Gastroesophageal sphincter (tissue), 4 donors: Measurements from ENCODE around the gene THSD7A. TPM values are rescaled to one million over a fixed set of nuclear protein-coding genes. Genes with fewer than 3 reads are reported as not detected.
A peak's percentile ranks its signal among the peaks of the same experiment; 100 is the strongest.

ENCODE experiments used
- ATAC-seq: fragments of 150-250 bp; one replicate; pipeline ENCODE4 v1.9.1; 2016; ENCODE audit warnings: mild to moderate bottlenecking, moderate library complexity
- H3K27ac ChIP-seq, 4 donors: fragments of 200-600 bp; sonication (generic) in 3 of 4; 1 replicate in 3 of 4; 2 replicates in 1 of 4; pipeline ENCODE4 v1.5.1; 2016 to 2019
- H3K27me3 ChIP-seq: fragments of 200-600 bp; sonication (generic); one replicate; pipeline ENCODE4 v1.5.1; 2019
- H3K36me3 ChIP-seq, 2 donors: fragments of 200-600 bp; sonication (generic); one replicate each; pipeline ENCODE4 v1.5.1; 2019; ENCODE audit warnings: control low read depth in 1 of 2
- H3K4me1 ChIP-seq, 3 donors: fragments of 200-600 bp; sonication (generic); 1 replicate in 2 of 3; 2 replicates in 1 of 3; pipeline ENCODE4 v1.5.1; 2016 to 2019; ENCODE audit warnings: control low read depth in 2 of 3
- H3K4me3 ChIP-seq, 2 donors: fragments of 200-600 bp; sonication (generic); one replicate each; pipeline ENCODE4 v1.5.1; 2019; ENCODE audit warnings: mild to moderate bottlenecking in 1 of 2, moderate library complexity in 1 of 2
- H3K9me3 ChIP-seq, 3 donors: fragments of 200-600 bp; sonication (generic); one replicate each; pipeline ENCODE4 v1.5.1; 2017 to 2019; ENCODE audit warnings: control low read depth in 2 of 3
- EP300 ChIP-seq: sonication (generic); formaldehyde crosslinking; IDR thresholded peaks from one replicate; pipeline ENCODE4 v1.6.1; 2017; ENCODE audit warnings: antibody characterized with exemption, mild to moderate bottlenecking
- POLR2A ChIP-seq, 2 donors: fragments of 450-650 bp; IDR thresholded peaks; one replicate each; pipeline ENCODE4 v1.6.1; 2017; ENCODE audit warnings: antibody characterized with exemption in 2 of 2, mild to moderate bottlenecking in 2 of 2, moderate library complexity in 1 of 2
- POLR2AphosphoS5 ChIP-seq: sonication (generic); formaldehyde crosslinking; IDR thresholded peaks from one replicate; pipeline ENCODE4 v1.6.1; 2017; ENCODE audit warnings: antibody characterized with exemption
- WGBS, 2 donors: methylation state at CpG; one replicate each; pipeline ENCODE4 v1.1.5; 2018; ENCODE audit warnings: low coverage in 1 of 2; 5-methylcytosine and 5-hydroxymethylcytosine counted together
- total RNA-seq, 4 donors: library from RNA; depleted of rRNA; stranded (reverse); fragments of >200 nt; gene quantifications; one replicate each; pipeline ENCODE4 v1.1.0, GENCODE V29; 2016
- TF ChIP-seq, protein P1 (sequence below), 4 experiments: fragments of 200-600 bp in 2 of 4; fragments of 450-650 bp in 2 of 4; sonication (generic) in 1 of 4; IDR thresholded peaks; one replicate each; pipeline ENCODE4 v1.5.1; 2017 to 2019; ENCODE audit warnings: antibody characterized with exemption in 4 of 4, mild to moderate bottlenecking in 2 of 4, moderate library complexity in 2 of 4

The THSD7A gene
- total RNA-seq, 4 donors from 2014 or later = 2.9 to 6.2 (median 3.9) TPM

DNA sequence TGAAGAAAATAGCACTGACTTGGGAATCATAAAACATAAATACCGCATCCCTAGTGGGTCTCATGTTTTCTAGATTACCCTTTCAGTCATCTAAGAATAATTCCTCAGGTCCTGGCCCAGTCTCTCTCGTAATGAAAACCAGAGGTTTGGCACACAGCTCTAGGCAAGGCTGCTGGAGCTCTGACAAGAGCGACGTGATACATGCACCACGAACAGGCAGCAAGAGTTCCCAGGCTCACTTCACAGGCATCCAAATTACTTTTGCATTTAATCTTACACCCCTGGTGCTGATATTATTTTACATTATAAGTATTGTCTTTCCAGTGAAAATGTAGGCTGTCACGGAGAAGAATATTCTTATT lies 105.2 kb downstream of the THSD7A start:
- H3K4me1 ChIP-seq = peaks cover 0 to 12% (median 0%) of the 10 kb centered on the region in 3 donors
- H3K36me3 ChIP-seq = no peaks in the 10 kb centered on the region
- no peaks in the 10 kb centered on the region for H3K27me3 ChIP-seq
- no peak overlapping the region for H3K4me3 ChIP-seq
- H3K27ac ChIP-seq = no peak overlapping the region
- H3K9me3 ChIP-seq = no peaks in the 10 kb centered on the region
- WGBS, 2 donors = 11 to 29% methylated on average over 6 of the region's 6 CpGs
- no peak for ATAC-seq
- peak; percentile 20 for TF ChIP-seq POLR2AphosphoS5
- TF ChIP-seq, protein P1, sequence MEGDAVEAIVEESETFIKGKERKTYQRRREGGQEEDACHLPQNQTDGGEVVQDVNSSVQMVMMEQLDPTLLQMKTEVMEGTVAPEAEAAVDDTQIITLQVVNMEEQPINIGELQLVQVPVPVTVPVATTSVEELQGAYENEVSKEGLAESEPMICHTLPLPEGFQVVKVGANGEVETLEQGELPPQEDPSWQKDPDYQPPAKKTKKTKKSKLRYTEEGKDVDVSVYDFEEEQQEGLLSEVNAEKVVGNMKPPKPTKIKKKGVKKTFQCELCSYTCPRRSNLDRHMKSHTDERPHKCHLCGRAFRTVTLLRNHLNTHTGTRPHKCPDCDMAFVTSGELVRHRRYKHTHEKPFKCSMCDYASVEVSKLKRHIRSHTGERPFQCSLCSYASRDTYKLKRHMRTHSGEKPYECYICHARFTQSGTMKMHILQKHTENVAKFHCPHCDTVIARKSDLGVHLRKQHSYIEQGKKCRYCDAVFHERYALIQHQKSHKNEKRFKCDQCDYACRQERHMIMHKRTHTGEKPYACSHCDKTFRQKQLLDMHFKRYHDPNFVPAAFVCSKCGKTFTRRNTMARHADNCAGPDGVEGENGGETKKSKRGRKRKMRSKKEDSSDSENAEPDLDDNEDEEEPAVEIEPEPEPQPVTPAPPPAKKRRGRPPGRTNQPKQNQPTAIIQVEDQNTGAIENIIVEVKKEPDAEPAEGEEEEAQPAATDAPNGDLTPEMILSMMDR (IDR thresholded peaks at IDR 0.05) = no peak

DNA sequence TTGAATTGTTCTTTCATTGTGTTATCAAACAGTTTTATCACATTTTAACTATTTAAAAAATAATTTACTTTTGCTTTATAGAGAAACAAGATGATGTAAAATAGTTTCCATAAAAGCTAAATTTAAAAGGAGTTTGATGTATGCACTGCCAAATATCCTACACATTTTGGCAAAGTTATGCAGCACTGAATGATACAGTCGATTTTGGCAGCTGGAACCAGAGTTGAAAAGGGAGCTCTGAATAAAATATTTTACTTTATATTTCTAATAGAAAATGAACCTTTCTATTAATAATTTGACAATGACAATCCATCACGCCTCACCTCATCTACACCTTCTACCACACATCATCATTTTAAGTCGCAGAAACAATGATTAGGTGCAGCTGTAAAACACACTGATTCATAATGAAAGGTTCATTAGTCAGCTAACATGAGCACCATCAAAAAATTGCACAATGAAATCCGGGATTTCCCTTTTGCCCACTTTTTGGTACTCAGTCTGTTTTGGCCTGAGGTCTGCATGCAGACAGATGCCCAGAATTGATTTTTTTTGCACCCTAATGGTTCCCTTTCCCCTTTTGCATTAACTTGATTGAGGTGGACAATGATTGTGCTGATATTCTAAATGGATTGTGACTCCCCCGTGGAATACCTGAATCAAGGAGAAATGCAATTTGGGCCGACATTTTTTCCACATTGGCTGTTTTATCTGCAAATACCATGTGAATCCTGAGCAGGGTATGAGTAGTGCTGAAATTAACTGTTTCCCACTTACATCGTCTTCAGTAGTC lies 105.8 kb downstream of the THSD7A start:
- Histone ChIP-seq H3K27ac (no peak overlapping the region), H3K36me3 (no peaks in the 10 kb centered on the region), H3K4me3 (no peak overlapping the region), H3K4me1 (peaks cover 0 to 12% (median 0%) of the 10 kb centered on the region in 3 donors), H3K27me3 (no peaks in the 10 kb centered on the region), H3K9me3 (no peaks in the 10 kb centered on the region)
- ATAC-seq = no peak
- TF ChIP-seq EP300 = no peak
- no peak for TF ChIP-seq POLR2AphosphoS5
- no peak for TF ChIP-seq POLR2A (IDR thresholded peaks at IDR 0.05)
- TF ChIP-seq, protein P1 (IDR thresholded peaks at IDR 0.05) = no peak
- 32 to 33% methylated on average over 7 of the region's 7 CpGs for WGBS, 2 donors

DNA sequence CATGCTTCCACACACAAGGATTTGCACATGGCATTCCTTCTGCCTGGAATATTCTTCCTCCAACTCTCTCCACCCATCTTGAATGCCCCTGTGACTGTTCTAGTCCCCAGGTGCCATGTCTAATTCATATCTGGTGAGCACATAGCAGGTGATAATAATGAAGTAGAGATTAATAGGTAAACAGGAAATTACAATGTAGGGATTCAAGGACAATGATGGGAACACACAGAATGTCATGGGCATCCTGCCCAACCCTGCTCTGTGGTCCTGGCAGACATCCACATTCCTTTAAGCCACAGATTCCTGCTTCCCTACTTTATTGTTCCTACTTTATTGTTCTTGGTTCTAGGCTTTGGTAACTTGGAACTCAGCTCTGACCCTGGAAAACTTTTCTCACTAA lies 115.8 kb downstream of the THSD7A start:
- H3K4me3 ChIP-seq = no peak overlapping the region
- H3K36me3 ChIP-seq = no peaks in the 10 kb centered on the region
- no peak overlapping the region for H3K27ac ChIP-seq
- peak; percentile 19 for ATAC-seq
- H3K27me3 ChIP-seq = no peaks in the 10 kb centered on the region
- TF ChIP-seq POLR2A (IDR thresholded peaks at IDR 0.05) (no peak), POLR2AphosphoS5 (peak; percentile 8), EP300 (no peak)
- no peaks in the 10 kb centered on the region for H3K9me3 ChIP-seq
- H3K4me1 ChIP-seq = no peaks in the 10 kb centered on the region

DNA sequence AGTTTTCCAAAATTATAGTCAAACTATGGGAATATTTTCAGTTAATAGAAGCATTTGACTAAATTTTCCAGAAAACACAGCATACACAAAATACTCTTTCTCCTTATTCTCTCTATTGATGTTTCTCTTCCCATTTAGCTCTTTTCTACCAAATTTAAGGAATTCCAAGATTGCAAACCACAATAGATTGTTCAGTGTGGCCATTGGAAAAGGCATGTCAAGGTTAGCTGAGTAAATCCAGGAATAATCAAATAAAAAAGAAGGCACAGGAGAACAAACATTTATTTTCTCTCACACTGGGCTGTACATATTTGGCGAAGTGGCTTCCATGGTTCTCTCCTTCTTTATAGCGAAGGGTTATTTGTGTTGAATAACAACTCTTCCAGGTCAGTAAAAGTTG lies 117.3 kb downstream of the THSD7A start:
- H3K36me3 ChIP-seq = no peaks in the 10 kb centered on the region
- no peak overlapping the region for H3K4me3 ChIP-seq
- H3K27ac ChIP-seq = no peak overlapping the region
- H3K4me1 ChIP-seq = no peaks in the 10 kb centered on the region
- 83 to 97% methylated on average over 2 of the region's 2 CpGs for WGBS, 2 donors
- no peak for ATAC-seq
- no peaks in the 10 kb centered on the region for H3K9me3 ChIP-seq
- TF ChIP-seq EP300 = no peak
- TF ChIP-seq POLR2A (IDR thresholded peaks at IDR 0.05) = no peak
- TF ChIP-seq POLR2AphosphoS5 = no peak
- TF ChIP-seq, protein P1 (IDR thresholded peaks at IDR 0.05) = no peak
- H3K27me3 ChIP-seq = no peaks in the 10 kb centered on the region

DNA sequence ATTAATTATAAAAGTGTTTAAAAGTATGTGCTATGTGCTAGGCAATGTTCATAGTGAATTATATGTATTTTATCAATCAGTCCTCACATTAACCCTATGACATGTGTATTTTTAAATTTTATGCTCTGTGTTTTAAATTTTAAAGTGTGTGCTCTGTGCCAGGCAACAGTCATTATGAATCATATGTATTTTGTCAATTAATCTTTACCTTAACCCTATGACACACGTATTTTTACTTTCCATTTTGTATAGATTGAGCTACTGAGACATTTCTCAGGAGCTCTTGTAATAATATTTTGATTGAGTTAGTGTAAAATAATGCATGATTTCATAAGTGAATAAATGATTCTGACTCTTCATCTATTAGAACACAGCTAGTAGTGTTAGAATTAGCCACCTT lies 117.8 kb downstream of the THSD7A start:
- ATAC-seq = no peak
- Histone ChIP-seq H3K36me3 (no peaks in the 10 kb centered on the region), H3K4me1 (no peaks in the 10 kb centered on the region), H3K27ac (no peak overlapping the region), H3K9me3 (no peaks in the 10 kb centered on the region), H3K27me3 (no peaks in the 10 kb centered on the region), H3K4me3 (no peak overlapping the region)
- TF ChIP-seq, protein P1 (IDR thresholded peaks at IDR 0.05) = no peak
- TF ChIP-seq POLR2AphosphoS5 = no peak
- no peak for TF ChIP-seq EP300
- no peak for TF ChIP-seq POLR2A (IDR thresholded peaks at IDR 0.05)
- 50 to 89% methylated on average over 1 of the region's 1 CpG for WGBS, 2 donors
